Measurements from ENCODE around the gene STN1.

Gene STN1, protein sequence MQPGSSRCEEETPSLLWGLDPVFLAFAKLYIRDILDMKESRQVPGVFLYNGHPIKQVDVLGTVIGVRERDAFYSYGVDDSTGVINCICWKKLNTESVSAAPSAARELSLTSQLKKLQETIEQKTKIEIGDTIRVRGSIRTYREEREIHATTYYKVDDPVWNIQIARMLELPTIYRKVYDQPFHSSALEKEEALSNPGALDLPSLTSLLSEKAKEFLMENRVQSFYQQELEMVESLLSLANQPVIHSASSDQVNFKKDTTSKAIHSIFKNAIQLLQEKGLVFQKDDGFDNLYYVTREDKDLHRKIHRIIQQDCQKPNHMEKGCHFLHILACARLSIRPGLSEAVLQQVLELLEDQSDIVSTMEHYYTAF

DNA sequence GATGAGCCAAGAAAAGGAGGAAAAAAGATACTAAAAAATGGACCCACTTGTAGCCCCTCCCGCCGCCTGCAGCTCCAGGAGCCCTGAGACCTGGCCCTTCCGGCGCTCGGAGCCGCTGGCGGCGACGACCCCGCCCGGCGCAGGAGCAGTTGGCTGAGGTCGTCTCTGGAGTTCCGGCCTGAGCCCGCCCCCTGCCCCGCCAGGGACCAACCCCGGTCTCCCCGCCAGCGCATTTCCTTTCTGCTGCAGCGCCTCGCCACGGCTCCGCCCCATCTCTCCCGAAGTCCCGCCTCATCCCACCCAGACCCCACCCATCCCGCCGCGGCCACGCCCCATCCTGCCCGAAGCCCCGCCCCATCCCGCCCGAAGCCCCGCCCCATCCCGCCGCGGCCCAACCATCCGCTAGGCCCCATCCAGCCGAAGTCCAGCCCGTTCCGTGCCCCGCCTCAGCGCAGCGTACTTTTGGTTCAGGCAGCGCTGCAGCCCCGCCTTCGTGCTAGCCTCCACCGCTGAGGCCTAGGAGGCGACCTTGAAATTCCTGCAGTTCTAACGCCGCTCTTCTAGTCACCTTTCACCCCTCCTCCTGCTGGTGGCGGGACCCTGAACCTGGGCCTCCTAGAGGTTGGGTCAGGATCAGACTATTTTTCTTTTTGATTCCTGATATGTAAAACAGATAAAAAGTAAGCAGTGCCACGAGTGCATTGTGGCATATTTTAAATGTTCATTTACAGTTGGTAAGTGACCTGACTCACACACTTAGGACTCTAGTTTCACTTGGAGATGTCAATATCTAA, at the start of gene STN1:
TSS of gene STN1 (minus strand) at position 132 of the 794 bp plus-strand sequence. CDS start 590 bp downstream, outside the sequence.
- DNase-seq: peak; percentile 100

DNA sequence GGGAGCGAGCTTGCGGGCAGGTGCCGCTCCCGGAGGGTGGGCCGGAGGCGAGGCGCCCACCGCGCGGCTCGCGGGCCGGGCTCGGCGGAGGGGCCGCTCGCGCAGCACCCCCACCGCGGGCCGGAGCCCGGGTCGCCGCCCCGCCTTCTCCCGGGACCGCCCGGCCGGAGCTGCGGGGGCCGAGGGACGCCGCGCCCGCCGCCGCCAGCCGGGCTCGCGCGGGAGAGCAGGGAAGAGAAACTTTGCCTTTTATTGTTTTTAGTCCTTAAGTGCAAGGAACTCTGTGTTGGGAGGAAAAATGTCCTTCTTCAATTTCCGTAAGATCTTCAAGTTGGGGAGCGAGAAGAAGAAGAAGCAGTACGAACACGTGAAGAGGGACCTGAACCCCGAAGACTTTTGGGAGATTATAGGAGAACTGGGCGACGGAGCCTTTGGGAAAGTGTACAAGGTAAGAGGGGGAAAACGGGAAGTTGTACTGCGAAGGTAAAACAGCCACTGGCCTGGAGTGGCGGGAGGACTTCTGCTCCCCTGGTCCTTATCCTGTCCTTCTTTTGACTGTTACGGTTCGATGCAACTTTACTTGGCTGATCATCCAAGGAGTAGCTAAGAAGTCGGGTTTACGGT, 49.6 kb upstream of the STN1 start:
- peak; percentile 76 to 79 for DNase-seq

DNA sequence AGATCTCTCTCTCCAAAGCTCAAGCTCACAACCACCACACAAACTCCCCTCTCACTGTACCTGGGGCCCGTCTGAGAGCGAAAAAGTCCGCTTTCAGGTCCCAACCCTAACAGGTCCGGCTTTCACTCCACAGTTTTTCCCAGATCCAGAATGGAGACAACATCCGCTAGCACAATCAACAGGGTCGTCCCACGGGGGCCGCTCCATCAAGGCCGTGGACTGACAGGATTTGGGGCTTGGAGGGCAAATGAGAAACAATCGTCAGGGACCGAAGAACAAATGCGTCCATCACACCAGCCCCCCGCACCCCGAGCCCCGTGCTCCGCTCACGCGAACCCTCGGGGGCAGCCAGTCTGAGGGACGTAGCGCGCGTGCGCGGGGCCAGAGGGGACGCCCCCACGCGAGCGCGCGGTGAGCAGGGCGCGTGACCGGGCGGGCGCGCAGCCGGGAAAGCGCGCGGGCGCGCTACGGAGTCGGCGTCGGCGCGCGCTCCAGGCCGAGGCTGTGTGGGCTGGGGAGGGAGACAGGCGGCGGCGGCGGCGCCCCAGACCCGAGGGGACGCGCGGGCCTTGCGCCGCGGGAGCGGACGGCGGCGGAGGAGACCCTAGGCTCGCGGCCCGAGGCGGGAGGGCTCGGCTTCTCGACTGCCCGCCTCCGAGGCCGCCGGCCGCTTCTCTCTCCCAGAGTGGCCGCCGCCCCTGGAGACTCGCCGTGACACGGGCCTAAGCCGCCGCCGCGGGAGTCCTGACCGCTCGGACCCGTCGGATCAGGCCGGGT, 48.9 kb upstream of the STN1 start, which contains the start of gene SLK:
TSS of gene SLK (plus strand) at position 470 of the 777 bp plus-strand sequence. CDS start 606 bp downstream, outside the sequence.
- peak; percentile 85 to 87 for DNase-seq

DNA sequence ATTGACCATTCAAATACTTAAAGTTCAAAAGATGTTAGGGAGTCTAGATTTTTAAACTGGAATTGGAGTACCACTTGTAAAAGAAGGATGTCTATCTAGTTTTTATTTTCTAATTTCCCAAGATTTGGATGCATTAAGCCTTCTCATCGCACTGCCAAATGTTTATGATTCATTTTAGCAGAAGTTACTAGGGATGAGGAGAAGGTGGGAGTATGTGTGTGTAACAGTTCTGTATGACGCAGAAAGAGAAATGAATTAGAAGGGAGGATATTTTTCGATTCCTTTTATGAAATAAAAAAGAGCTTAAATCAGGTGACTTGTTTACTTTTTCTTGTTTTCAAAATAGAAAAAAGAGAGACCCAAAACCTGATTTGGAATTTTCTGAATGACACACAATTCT, 42.1 kb upstream of the STN1 start:
- DNase-seq: no peak

DNA sequence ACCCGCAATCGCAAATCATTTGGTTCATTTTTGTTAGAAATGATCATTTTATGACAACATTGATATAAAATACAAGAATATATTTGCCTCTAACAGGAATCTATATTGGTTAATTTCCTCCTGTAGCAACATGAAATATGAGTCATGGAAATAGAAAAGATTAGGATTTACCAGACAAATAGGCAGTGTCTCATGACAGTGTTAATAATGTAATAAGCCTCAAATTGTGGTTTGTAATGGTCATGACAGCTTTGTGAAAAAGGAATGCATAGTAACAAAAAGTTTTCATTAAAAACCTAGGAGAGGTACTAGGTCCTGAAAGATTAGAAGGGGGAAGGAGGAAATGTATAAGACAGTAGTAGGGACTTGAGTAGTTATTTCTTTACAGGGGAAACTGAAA, 41.0 kb upstream of the STN1 start:
- no peak for DNase-seq

DNA sequence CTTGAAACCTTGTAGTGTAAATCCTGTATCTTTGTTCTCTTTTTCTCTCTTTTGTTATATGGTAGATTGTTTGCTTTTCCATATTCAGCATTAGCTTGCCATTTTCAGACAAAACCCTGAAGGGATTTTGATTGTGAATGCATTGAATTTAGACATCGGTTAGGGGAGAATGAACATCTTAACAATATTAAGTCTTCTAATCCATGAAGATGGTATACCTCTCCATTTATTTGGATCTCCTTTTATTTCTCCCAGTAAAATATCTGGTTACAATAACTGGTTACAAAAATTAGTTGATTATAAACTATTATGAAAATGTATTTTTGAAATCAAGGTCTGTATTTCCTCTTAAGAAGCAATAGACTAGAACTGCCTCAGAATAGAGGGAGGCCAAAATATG, 36.6 kb upstream of the STN1 start:
- no peak for DNase-seq

DNA sequence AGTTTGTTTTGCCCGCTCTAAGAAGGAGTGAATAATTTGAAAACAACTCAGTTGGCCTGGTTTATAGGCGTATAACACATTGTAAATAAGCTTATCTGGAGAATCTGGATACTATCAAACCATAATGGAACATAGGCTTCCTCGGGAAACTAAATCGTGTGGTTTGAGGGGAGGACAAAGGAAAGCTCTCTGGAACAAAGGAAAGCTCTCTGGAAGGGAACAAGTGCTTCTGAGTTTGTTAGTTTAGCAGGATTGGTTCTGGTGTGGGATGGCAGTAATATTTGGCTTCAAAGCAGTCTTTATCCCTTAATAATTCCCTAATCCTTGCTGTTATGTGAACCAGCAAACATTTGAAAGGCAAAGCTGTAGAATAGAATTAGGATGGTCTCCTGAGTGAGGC, 34.0 kb upstream of the STN1 start:
- DNase-seq: no peak

DNA sequence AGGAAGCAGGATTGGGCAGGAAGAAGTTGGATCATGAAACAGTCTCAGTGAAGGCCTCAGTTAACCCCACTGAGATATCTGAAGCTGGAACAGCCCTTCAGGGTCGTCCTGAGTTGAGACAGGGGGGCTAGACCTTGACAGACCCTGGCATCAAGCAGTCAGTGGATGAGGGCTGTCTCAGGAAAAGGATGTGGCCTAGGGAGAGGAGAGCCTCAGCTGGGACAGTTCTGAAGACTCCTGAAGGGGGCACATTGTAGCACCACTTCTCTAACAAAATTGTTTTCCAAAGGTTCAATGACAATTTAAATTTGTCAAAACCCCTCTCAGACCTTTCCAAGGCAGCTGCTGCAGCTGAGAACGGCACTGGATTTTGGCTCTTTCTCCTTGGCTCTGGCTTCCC, 33.2 kb upstream of the STN1 start:
- no peak for DNase-seq

DNA sequence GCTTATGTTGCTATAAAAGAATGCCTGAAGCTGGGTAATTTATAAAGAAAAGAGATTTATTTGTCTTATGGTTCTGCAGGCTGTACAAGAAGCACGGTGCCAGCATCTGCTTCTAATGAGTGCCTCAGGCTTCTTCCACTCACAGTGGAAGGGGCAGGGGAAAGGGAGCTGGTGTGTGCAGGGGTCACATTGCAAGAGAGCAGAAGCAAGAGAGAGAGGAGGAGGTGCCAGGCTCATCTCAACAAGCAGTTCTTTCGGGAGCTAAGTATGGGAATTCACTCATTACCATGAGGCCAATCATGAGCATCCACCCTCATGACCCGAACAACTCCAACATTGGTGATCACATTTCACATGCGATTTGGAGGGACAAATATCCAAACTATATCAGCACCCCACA, 31.7 kb upstream of the STN1 start:
- DNase-seq: no peak

DNA sequence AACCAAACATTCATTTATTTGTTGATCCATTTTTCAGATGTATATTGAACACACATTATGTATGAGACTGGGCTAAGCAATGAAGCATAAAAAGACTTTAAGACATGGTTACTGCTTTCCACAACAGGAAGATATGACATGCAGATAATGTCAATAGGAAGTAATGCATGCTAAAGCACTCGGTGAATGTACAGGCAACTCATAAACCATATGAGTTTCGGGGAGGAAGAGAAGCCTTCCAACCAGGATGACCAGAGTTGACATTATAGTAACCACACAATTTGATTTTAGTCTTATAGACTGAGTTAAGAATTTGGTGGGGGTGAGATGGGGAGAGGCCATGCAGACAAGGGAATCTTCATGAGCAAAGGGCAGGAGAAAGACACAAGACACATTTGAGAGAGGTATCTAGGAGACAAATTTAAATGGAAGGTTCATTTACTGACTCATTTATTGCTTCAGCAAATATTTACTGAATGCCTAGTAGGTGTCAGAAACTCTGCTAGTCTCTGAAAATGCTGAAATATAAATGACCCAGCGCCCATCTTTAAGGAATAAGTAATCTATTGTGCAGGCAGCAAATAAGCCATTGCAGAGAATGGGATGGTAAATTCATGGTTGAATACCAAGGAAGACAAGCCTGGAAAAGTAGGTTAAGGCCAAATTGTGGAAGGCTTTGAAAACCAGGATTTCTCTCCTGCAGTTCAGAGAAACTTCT, 30.0 kb upstream of the STN1 start:
- DNase-seq: no peak

DNA sequence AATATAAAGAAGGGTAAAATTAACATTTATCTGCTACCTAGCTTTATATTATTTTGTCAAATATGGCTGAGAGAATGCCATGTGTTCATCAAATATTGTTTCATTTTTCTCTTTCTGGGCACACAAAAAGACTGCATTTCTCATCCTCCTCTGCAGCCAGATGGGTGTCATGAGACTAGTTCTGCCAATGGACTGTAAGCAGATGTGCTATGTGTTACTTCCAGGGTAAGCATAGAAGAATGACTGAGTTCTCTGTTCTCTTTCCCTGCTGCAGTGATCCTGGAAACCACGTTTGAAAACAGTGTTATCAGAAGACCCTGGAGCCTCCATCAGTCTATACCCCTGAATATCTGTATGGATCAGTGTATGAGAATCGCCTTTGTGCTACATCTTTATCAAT, 24.9 kb upstream of the STN1 start:
- DNase-seq: no peak

DNA sequence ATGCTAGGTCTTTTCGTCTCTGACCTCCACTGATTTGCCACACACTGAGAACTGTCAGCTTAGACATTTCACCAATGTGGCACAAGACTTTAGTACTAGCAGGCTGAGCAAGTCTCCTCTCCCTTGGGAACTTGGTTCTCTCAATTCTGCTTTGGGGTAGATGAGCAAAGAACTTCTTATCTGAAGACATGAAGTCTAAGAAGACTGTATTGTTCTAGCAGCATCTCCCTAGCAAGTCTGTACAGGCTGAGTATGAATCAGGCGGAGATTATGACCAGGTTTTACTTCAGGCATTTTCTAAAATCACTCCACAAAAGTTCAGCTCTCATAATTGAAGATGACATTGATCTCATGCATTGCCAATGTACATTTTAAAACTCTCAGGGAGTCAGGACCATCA, 23.8 kb upstream of the STN1 start:
- no peak for DNase-seq

DNA sequence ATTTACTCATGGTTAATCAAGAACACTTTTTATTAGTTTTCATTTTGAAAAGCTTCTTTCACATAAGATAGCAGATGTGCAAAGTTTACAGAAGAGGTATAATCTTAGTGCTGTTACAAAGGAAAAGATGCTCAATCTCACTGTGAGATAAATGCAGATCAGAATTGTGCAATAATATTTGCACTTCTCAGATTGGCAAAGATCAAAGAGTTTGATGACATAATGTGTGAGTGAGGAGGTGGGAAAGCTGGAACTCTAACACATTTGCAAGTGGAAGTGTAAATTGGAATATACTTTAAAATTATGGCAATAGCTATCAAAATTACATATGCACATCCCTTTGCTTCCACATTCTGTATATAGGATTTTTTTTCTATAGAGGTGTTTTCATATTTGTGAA, 21.5 kb upstream of the STN1 start:
- DNase-seq: no peak

DNA sequence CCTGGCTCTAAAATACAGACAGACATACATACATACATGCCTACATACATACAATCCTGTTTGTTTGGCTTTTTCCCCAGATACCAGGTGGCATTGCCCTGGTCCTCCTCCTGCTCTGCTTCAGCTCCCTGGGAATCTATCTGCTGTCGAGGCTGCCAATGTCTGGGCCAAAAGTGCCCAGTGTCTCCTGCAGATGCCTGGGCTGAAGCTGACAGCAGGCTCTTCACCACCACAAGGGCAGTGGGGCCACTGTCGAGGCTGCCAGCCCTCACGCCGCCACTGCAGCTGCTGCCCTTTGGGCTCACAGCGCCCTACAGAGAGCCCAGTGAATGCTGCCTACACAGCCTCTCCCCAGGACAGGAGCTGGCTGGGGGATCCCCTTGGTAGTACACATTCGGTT, 18.0 kb upstream of the STN1 start:
- no peak for DNase-seq

DNA sequence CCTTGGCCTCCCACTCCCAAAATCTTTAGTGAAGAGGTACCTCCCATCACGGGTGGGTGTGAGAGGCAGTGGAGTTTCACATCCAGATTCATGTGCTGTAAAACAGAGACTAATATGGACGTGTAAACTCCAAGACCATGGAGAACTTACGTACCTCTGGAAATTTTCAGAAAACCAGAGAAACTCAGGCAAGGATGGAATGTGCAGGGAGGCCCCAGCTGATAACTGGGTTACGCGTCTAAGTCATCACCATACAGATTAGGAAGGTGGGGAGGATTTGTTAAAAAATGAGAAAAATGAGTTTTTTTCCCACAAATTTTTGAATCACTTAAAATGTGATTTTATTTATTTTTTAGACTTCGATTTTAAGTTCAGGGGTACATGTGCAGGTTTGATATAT, 16.3 kb upstream of the STN1 start:
- DNase-seq: no peak

DNA sequence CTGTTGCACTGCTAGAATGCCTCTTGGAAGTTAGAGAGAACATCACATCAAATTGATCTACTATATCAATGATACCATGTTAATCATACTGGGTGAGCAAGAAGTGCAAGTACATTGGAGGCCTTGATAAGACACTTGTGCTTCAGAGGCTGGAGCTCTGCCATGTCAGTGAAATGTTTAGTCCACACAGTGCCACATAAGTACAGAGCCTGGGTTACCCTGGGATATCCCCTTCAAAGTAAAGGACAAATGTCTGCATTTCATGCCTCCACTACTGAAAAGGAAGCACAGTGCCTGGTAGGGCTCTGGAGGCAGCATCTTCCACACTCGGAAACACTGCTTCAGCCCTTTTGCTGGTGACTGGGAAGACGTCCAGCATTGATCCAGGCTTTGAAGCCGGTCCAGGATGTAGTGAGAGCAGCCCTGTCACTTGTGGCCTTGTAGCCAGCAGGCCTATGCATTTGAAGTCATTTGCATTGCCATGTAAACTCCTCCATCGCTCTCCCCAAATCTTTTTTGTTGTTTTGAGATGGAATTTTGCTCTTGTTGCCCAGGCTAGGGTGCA, 15.7 kb upstream of the STN1 start:
- DNase-seq: no peak

DNA sequence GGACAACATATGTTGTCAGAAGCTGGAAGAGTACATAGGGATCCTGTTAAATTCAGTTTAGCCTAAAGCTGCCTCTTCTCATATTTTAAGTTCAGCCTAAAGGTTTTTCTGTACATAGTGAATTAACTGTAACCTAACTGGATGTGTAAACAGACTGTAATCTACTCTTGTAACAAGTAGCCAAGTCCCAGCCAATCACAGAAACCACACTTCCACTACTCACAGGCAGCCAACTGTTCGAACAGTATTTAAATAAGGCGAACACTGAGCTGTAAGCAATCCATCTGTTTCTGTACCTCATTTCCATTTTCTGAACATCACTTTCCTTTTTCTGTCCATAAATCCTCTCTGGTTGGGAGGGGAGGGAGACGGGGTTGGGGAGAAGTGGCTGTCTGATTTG, 15.0 kb upstream of the STN1 start:
- DNase-seq: no peak

DNA sequence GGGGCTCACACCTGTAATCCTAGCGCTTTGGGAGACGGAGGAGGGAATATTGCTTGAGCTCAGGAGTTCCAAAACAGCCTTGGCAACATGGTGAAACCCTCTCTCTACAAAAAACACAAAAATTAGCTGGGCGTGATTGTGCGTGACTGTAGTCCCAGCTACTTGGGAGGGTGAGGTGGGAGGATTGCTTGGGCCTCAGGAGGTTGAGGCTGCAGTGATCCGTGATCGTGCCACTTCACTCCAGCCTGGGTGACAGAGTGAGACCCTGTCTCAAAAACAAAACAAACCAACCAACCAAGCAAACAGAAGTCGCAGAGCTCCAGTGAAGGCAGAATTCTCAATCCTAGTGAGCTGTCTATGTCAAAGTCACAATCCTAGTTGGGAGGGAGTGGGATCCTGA, 14.3 kb upstream of the STN1 start:
- DNase-seq: no peak

DNA sequence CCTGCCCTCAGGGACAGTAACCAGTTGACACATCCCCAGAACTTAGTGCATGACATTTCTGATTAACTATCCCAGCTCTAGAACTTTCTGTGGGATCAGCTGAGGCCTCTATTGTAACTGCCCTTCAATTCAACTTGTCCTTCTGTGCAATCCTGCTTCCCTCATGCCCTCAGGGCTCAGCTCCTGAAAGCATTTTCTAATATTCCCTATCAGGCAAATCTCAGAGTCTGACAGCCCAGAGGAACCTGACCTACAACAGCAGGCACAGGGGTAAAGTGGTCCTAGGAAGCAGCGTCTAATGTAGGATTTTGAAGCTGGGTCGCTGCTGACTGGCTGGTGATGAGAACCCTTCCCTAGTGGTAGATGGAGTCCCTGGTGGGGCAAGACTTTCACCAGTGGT, 13.6 kb upstream of the STN1 start:
- no peak for DNase-seq

DNA sequence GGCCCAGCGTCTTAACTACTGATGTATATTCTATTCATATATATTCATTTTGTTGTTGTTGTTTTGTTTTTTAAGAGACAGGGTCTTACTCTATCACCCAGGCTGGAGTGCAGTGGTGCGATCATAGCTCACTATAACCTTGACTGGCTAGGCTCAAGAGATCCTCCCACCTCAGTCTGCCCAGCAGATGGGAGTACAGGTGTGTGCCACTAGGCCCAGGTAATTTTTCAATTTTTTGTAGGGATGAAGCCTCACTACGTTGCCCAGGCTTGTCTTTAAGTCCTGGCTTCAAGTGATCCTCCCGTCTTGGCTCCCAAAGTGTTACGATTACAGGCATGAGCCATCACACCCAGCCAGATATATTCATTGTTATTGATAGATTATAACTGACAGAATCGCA, 12.9 kb upstream of the STN1 start:
- DNase-seq: no peak

DNA sequence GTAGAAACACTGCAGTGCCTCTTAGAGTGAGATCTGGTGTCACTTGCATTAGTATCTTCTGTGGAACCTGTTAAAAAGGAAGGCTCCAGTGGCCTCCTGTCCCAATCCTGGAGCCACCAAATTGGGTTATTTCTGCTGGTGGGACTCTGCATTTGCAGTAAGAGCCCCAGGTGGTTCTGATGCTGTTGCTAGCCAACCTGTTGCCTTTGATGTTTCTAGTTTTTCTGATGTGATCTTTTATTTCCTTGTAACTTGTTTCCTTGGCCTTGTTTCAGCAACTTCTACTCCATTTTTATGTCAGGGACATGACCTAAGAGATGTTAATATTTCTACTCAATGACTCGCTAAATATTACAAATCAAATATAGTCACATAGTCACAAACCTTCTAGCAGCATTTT, 12.5 kb upstream of the STN1 start:
- no peak for DNase-seq

DNA sequence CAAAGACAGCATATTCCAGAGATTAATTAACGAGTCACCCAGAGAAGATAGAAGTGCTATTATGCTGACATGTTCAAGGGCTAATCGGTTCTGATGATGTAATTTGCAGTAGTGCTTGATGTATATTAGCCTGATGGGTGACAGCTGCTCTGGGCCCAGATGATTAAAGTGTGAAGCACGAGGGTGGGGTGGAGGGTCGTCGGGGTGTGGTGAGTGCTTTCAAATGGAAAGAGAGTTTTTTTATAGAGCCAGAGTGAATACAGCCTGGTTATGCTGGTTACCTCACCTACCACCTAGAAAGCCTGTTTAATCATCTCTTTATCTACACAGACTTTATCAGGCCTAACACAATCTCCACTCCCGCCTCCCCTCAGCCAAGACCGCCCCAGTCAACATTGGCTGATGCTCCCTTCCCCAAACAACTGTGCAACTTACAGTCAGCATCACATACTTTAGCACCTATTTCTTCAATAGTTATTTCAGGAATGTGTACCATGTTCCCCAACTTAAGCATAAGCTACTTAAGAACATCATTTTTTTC, 11.5 kb upstream of the STN1 start:
- no peak for DNase-seq

Measured in Kasumi-1 (cell line).